HepG2 (cell line): ENCODE data around the gene RNF13. TPM values are rescaled to one million over a fixed set of nuclear protein-coding genes. Genes with fewer than 3 reads are reported as not detected.

Experiments used
- HNF4G ChIP-seq, 2 experiments: sonication (generic) in 1 of 2; formaldehyde crosslinking in 1 of 2; IDR thresholded peaks; 2 replicates each; pipeline versions ENCODE4 v1.4.0 to v1.6.1; 2011 to 2020; ENCODE audit warnings: borderline replicate concordance in 2 of 2, low read depth in 2 of 2, mild to moderate bottlenecking in 2 of 2, low read length in 1 of 2, missing genetic modification reagents in 1 of 2, moderate library complexity in 1 of 2
- MED8 ChIP-seq: sonication (generic); formaldehyde crosslinking; IDR thresholded peaks from 2 replicates; pipeline ENCODE4 v1.8.1; 2023; ENCODE audit warnings: mild to moderate bottlenecking, missing genetic modification reagents; ENCODE audit not compliant: insufficient replicate concordance
- NFKBIZ ChIP-seq: IDR thresholded peaks from 2 replicates; pipeline ENCODE4 v1.6.1; 2018; ENCODE audit warnings: missing genetic modification reagents, missing compliant biosample characterization
- SAP130 ChIP-seq: IDR thresholded peaks from 2 replicates; pipeline ENCODE4 v1.6.1; 2016; ENCODE audit warnings: low read depth
- SKI ChIP-seq: fragments of 450-650 bp; IDR thresholded peaks from one replicate; pipeline ENCODE4 v1.6.1; 2018; ENCODE audit warnings: mild to moderate bottlenecking; ENCODE audit not compliant: partially characterized antibody
- SMC3 ChIP-seq: IDR thresholded peaks from 2 replicates; pipeline ENCODE4 v1.6.1; 2011; ENCODE audit warnings: low read length, improper control_type of control experiment
- SP2 ChIP-seq: sonication (generic); formaldehyde crosslinking; IDR thresholded peaks from 2 replicates; pipeline ENCODE4 v1.5.1; 2020; ENCODE audit warnings: mild to moderate bottlenecking, missing genetic modification reagents
- THYN1 ChIP-seq: sonication (generic); formaldehyde crosslinking; IDR thresholded peaks from 2 replicates; pipeline ENCODE4 v1.8.1; 2023; ENCODE audit warnings: low read depth, mild to moderate bottlenecking, moderate library complexity, missing genetic modification reagents, borderline replicate concordance
- XRCC5 ChIP-seq: fragments of 200-400 bp; formaldehyde crosslinking; optimal IDR thresholded peaks from 2 replicates; pipeline ENCODE3; 2017; ENCODE audit warnings: mild to moderate bottlenecking, low read length
- ZNF24 ChIP-seq: fragments of 450-650 bp; IDR thresholded peaks from 2 replicates; pipeline ENCODE4 v1.6.1; 2017; ENCODE audit warnings: antibody characterized with exemption, mild to moderate bottlenecking
- ZNF350 ChIP-seq: sonication (generic); formaldehyde crosslinking; IDR thresholded peaks from 2 replicates; pipeline ENCODE4 v1.4.0; 2020; ENCODE audit warnings: mild to moderate bottlenecking, low read depth, missing genetic modification reagents, borderline replicate concordance
- ZNF547 ChIP-seq: sonication (generic); formaldehyde crosslinking; IDR thresholded peaks from 2 replicates; pipeline ENCODE4 v1.5.1; 2020; ENCODE audit warnings: mild to moderate bottlenecking, missing genetic modification reagents
- ZNF773 ChIP-seq: sonication (generic); formaldehyde crosslinking; IDR thresholded peaks from 2 replicates; pipeline ENCODE4 v1.4.0; 2020; ENCODE audit warnings: missing genetic modification reagents, borderline replicate concordance
- ZSCAN29 ChIP-seq: sonication (generic); formaldehyde crosslinking; conservative IDR thresholded peaks from 2 replicates; pipeline ENCODE4 v1.4.0; 2020; ENCODE audit warnings: mild to moderate bottlenecking, missing genetic modification reagents
- polyA plus RNA-seq, 8 experiments: library from polyadenylated mRNA; depleted of rRNA in 3 of 8; stranded (reverse) in 7 of 8; unstranded in 1 of 8; fragments of >200 nt; fragmentation: Illumina TruSeq in 4 of 8; extraction: Trizol in 4 of 8; gene quantifications; 2 replicates each; pipeline versions ENCODE4 v1.2.1 to v1.2.3, GENCODE V29; 2011 to 2016; ENCODE audit warnings: low read depth in 4 of 8, missing spikeins in 1 of 8, mixed read lengths in 1 of 8; ENCODE audit not compliant: insufficient read depth in 1 of 8
- total RNA-seq, 5 experiments: library from RNA; depleted of rRNA; stranded (reverse); fragments of >200 nt; fragmentation: Illumina TruSeq; extraction: Trizol; gene quantifications; 2 replicates each; pipeline ENCODE4 v1.2.3, GENCODE V29; 2016; ENCODE audit warnings: low read depth in 1 of 5
- TF ChIP-seq, protein P1 (sequence below): sonication (generic); formaldehyde crosslinking; IDR thresholded peaks from 2 replicates; pipeline ENCODE4 v1.4.0; 2020; ENCODE audit warnings: missing genetic modification reagents
- TF ChIP-seq, protein P2 (sequence below): sonication (generic); formaldehyde crosslinking; IDR thresholded peaks from 2 replicates; pipeline ENCODE4 v1.5.0; 2020; ENCODE audit warnings: mild to moderate bottlenecking, missing genetic modification reagents, borderline replicate concordance
- TF ChIP-seq, protein P3 (sequence below): sonication (generic); formaldehyde crosslinking; IDR thresholded peaks from 2 replicates; pipeline ENCODE4 v1.4.0; 2020; ENCODE audit warnings: missing genetic modification reagents
- TF ChIP-seq, protein P4 (sequence below): sonication (generic); formaldehyde crosslinking; IDR thresholded peaks from 2 replicates; pipeline ENCODE4 v1.5.0; 2020; ENCODE audit warnings: missing genetic modification reagents

Gene RNF13
- total and polyA plus RNA-seq, 2 of the 13 experiments (the other 11 are each of a cell fraction or from before 2014, with no cell fraction given) = 39.8 to 46.0 TPM

DNA sequence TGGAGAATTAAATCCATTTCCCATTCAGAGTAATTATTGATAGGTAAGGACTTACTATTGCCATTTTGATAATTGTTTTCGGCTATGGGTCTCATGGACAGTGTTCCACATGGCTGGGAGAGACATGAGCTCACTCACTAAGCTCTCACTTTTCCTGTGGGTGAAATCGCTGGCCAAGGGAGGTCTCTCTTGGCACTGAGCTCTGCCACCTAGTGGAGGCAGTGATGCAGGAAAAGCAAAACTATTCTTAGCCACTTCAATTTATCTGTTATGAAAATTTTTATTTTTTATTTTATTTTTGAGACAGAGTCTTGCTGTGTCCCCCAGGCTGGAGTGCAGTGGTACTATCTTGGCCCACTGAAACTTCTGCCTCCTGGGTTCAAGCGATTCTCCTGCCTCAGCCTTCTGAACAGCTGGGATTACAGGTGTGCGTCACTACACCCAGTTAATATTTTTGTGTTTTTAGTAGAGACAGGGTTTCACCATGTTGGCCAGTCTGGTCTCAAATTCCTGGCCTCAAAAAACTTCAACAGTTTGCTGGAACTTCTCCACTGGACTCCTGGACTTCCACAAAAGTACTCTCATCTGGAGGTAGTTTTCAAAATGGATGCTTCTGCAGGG is 4.7 kb upstream of the RNF13 start (continued):
- TF ChIP-seq, protein P1, sequence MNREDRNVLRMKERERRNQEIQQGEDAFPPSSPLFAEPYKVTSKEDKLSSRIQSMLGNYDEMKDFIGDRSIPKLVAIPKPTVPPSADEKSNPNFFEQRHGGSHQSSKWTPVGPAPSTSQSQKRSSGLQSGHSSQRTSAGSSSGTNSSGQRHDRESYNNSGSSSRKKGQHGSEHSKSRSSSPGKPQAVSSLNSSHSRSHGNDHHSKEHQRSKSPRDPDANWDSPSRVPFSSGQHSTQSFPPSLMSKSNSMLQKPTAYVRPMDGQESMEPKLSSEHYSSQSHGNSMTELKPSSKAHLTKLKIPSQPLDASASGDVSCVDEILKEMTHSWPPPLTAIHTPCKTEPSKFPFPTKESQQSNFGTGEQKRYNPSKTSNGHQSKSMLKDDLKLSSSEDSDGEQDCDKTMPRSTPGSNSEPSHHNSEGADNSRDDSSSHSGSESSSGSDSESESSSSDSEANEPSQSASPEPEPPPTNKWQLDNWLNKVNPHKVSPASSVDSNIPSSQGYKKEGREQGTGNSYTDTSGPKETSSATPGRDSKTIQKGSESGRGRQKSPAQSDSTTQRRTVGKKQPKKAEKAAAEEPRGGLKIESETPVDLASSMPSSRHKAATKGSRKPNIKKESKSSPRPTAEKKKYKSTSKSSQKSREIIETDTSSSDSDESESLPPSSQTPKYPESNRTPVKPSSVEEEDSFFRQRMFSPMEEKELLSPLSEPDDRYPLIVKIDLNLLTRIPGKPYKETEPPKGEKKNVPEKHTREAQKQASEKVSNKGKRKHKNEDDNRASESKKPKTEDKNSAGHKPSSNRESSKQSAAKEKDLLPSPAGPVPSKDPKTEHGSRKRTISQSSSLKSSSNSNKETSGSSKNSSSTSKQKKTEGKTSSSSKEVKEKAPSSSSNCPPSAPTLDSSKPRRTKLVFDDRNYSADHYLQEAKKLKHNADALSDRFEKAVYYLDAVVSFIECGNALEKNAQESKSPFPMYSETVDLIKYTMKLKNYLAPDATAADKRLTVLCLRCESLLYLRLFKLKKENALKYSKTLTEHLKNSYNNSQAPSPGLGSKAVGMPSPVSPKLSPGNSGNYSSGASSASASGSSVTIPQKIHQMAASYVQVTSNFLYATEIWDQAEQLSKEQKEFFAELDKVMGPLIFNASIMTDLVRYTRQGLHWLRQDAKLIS = no peak
- TF ChIP-seq, protein P2, sequence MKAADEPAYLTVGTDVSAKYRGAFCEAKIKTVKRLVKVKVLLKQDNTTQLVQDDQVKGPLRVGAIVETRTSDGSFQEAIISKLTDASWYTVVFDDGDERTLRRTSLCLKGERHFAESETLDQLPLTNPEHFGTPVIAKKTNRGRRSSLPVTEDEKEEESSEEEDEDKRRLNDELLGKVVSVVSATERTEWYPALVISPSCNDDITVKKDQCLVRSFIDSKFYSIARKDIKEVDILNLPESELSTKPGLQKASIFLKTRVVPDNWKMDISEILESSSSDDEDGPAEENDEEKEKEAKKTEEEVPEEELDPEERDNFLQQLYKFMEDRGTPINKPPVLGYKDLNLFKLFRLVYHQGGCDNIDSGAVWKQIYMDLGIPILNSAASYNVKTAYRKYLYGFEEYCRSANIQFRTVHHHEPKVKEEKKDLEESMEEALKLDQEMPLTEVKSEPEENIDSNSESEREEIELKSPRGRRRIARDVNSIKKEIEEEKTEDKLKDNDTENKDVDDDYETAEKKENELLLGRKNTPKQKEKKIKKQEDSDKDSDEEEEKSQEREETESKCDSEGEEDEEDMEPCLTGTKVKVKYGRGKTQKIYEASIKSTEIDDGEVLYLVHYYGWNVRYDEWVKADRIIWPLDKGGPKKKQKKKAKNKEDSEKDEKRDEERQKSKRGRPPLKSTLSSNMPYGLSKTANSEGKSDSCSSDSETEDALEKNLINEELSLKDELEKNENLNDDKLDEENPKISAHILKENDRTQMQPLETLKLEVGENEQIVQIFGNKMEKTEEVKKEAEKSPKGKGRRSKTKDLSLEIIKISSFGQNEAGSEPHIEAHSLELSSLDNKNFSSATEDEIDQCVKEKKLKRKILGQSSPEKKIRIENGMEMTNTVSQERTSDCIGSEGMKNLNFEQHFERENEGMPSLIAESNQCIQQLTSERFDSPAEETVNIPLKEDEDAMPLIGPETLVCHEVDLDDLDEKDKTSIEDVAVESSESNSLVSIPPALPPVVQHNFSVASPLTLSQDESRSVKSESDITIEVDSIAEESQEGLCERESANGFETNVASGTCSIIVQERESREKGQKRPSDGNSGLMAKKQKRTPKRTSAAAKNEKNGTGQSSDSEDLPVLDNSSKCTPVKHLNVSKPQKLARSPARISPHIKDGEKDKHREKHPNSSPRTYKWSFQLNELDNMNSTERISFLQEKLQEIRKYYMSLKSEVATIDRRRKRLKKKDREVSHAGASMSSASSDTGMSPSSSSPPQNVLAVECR (CRISPR knock-in tag) = no peak
- TF ChIP-seq SMC3 = peak; percentile 76
- TF ChIP-seq, protein P3, sequence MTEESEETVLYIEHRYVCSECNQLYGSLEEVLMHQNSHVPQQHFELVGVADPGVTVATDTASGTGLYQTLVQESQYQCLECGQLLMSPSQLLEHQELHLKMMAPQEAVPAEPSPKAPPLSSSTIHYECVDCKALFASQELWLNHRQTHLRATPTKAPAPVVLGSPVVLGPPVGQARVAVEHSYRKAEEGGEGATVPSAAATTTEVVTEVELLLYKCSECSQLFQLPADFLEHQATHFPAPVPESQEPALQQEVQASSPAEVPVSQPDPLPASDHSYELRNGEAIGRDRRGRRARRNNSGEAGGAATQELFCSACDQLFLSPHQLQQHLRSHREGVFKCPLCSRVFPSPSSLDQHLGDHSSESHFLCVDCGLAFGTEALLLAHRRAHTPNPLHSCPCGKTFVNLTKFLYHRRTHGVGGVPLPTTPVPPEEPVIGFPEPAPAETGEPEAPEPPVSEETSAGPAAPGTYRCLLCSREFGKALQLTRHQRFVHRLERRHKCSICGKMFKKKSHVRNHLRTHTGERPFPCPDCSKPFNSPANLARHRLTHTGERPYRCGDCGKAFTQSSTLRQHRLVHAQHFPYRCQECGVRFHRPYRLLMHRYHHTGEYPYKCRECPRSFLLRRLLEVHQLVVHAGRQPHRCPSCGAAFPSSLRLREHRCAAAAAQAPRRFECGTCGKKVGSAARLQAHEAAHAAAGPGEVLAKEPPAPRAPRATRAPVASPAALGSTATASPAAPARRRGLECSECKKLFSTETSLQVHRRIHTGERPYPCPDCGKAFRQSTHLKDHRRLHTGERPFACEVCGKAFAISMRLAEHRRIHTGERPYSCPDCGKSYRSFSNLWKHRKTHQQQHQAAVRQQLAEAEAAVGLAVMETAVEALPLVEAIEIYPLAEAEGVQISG = no peak
- TF ChIP-seq ZNF350 (CRISPR knock-in tag) = no peak
- TF ChIP-seq ZNF24 = no peak
- TF ChIP-seq, protein P4, sequence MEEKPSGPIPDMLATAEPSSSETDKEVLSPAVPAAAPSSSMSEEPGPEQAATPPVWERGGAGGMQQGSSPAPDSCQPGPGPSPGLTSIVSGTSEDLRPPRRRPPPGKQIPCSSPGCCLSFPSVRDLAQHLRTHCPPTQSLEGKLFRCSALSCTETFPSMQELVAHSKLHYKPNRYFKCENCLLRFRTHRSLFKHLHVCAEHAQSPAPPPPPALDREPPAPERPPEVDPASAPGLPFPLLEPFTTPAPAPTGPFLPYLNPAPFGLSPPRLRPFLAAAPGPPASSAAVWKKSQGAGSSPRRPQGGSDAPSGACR (CRISPR knock-in tag) = no peak
- no peak for TF ChIP-seq THYN1 (CRISPR knock-in tag)
- no peak for TF ChIP-seq ZSCAN29 (CRISPR knock-in tag)
- TF ChIP-seq SKI = no peak
- no peak for TF ChIP-seq NFKBIZ (CRISPR knock-in tag)
- TF ChIP-seq SP2 (CRISPR knock-in tag) = no peak
- peak; percentile 53 for TF ChIP-seq SAP130 (CRISPR knock-in tag)
- TF ChIP-seq ZNF547 (CRISPR knock-in tag) = no peak
- TF ChIP-seq XRCC5 = peak; percentile 52
- TF ChIP-seq ZNF773 (CRISPR knock-in tag) = no peak
- no peak for TF ChIP-seq MED8 (CRISPR knock-in tag)
- TF ChIP-seq HNF4G (IDR thresholded peaks at IDR 0.05; ENCODE audit: borderline replicate concordance, low read depth, low read length) = no peak
- TF ChIP-seq HNF4G (CRISPR knock-in tag; IDR thresholded peaks at IDR 0.05; ENCODE audit: borderline replicate concordance, low read depth) = no peak
